Measurements from ENCODE around the gene MINK1.
A peak's percentile ranks its signal among the peaks of the same experiment; 100 is the strongest.
"Not testable (repeated sequence)": the region's sequence is repeated elsewhere in the genome, so short reads cannot be mapped to it uniquely, and the experiment has no call there.

The MINK1 gene

DNA sequence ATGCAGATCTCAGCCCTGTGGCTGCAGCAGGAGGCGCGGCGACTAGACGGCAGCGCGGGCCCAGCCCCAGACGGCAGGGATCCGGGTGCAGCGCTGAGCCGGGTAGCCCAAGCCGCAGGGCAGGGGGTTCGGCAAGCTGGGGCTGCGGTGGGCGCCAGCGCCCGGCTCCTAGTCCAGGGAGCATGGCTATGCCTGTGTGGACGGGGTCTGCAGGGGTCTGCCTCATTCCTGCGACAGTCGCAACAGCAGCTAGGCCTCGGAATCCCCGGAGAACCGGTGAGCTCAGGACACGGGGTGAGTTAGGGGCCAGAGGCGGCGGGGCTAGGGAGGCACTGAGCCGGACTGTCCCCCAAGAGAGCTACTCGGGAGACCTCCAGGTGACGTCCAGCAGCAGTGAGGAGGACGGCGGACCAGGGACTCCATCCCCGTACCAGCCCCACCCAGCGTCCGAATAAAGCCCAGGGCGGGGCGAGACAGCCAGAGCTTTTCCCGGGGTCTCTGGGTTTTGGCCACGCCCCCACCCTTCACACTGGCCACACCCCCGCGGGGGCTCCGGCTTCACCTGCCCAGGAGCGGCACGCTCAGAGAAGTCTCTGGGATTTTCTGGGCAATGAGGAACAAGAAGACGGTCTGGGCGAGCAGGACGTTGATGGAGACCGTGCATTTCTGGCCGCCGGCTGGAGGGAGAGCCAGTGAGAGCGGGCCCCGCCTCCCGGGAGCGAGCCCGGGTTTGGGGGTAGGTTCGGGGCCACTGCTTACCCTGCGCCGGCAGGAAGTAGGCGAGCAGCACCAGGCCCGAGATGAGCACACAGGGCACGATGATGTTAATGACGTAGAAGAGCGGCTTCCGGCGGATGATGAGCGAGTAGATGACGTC is 67.3 kb downstream of the MINK1 start:
- peak; percentile 89 for DNase-seq

DNA sequence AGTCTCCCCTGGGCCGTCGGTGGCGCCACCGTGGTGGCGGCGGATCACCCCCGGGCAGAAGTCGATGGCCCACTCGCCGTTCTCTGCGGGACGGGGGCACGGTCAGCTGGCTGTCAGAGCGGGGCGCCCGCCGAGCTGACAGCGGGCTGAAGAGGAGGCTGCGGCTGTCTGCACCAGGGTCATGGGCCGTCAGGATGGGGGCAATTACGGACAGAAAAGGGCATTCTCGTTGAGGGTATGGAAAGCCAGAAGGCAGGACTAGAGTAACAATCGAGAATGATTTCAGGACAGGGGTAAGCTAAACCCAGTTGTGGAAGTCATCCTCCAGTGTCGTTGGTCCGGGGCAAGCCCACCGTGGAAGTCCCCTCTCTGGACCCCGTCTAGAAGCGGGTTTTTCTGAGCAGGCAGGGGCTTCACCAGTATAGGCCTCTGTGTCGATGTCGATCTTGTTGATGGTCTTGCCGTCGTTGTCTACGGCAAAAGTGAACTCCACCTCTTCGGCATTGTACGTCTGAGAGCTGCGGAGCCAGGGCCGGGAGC is 68.0 kb downstream of the MINK1 start:
- no peak for DNase-seq

DNA sequence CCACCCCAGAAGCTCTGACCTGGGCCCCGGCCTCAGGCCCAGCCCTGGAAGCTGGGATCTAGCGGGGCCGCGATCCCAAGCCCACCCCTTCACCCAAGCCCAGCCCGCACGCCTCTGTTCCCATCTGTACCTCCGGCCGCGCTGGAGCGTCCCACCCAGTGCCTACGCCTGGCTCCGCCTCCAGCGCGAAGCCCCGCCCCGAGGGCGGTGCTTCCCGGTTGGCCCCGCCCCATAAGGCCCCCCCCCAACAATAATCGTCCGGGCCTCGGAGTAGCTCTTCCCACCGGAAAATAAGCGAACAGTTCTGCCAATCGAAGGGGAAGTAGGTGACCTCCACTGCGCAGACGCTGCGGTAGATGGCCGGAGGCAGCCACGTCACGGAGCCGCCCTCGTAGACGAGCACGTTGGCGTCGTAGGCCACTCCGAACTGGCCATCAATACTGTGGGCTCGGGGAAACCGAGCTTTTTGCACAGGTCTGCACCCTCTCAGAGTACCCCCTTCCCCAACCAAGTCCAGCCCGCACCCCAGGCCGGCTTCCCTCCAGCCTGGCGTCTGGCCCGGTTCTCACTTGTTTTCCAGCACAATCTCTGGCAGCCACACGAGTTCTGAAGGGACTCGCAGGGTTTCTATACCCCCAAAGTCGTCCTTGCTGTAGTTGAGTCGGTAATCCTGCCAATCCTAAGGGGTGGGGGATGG is 68.7 kb downstream of the MINK1 start:
- peak; percentile 71 for DNase-seq

DNA sequence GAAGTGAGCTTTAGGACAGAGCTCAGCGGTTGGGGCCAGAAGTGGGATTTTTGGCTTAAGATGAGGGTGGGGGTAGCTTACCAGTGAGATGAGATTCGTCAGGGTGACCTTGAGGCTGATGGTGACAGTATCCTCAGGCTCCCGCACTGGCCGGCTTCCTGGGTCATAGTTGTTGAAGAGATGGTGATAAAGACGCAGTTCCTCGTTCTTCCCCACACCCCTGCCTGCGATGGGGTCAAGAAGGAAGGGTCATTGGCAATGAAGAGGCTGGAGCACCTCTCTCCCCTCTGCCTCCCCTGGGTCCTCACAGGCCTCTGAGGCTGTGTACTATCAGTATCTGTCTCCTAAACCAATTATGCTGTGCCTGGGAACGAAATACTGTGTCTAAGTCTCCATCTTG is 69.4 kb downstream of the MINK1 start:
- DNase-seq: no peak

DNA sequence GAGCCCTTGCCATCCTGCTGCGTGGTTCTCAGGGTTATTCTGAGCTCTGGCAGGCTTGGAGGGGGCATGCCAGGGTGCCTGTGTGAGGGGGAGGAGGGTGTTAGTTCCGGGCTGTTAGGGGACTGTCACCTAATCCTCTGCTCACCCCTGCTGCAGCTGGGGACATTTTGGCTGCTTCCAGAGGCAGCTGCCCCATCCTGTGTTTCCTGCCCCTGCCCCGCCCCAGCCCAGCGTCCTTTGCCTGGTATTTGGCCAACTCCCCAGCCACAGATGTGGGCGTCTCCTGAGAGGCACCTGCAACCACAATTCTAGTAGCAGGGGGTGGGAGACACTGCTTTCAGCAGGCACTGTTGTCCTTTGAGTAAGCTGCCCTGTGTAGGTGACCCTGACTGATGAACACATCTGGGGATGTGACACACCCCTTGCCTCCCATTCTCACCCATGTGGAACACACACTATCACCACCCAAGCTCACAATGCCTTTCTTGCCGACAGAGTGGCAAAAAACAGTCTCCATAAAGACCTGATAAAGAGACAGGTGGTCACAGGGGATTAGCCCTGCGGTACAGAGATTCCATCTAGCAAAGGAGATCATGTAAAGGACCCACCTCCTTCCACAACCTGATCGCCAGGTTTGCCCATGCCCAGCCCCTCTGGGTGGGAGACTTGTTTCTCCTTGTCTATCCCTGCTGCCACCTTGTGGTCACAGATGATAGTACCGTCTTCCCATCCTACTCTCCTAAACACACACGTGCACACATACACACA is 70.1 kb downstream of the MINK1 start, which contains the start of gene CHRNE:
Gene CHRNE, minus strand, starts transcription at position 48 of the 768 bp plus-strand sequence. Its CDS starts 35 bp downstream, at position 13.
- DNase-seq: peak; percentile 80

DNA sequence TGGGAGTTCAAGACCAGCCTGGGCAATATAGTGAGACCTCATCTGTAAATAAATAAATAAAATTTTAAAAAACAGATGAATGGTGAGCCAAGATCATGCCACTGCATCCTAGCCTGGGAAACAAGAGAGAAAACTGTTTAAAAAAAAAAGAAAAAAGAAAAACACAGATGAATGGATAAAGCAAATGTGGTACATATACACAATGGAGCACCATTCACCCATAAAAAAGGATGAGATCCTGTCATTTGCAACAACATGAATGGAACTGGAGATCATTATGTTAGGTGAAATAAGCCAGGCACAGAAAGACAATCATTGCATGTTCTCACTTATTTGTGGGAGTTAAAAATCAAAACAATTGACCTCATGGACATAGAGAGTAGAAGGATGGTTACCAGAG is 73.5 kb downstream of the MINK1 start:
- not testable (repeated sequence) for DNase-seq

DNA sequence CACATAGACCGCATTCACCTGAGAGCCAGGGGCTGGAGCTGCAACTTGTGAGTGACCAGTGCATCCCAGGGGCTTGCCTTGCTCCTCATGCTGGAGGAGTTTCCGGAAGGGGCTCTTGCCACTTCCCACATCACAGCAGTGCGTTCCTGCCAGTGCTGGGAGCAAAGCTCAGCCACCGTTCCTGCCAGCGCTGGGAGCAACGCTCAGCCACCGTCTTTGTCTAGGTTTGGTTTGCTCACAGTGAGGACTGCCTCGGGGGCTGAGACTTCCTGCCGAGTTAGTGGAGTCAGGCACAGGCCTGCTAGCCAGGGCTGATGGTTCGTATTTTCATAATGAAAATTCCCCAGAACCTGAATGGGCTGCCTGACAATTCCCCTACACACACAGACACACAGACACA is 75.2 kb downstream of the MINK1 start:
- DNase-seq: no peak

DNA sequence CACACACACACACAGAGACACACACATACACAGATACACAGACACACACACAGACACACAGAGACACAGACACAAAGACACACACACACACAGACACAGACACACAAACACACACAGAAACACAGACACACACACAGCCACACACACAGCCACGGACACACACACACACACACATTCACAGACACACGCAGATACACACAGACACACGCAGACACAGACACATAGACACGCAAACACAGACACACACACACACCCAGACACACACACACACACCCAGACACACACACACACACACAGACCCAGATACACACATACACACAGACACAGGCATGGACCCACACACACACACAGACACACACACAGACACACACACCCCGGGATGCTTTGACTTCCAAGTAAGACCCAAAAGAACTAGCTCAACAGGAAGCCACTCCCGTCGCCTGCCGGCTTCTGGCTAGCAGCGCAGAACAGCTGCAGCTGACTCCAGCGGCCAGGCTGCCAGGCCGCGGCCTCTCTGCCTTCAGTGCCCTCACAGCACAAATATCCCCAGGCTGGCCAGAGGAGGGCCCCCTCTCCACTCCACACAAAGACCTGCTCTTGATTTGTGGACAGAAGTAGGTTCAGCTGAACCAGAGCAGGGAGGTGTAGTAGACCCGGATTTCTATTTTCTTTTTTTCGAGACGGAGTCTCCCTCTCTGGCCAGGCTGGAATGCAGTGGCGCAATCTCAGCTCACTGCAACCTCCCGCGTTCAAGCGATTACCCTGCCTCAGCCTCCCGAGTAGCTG is 75.8 kb downstream of the MINK1 start:
- DNase-seq: peak; percentile 84

DNA sequence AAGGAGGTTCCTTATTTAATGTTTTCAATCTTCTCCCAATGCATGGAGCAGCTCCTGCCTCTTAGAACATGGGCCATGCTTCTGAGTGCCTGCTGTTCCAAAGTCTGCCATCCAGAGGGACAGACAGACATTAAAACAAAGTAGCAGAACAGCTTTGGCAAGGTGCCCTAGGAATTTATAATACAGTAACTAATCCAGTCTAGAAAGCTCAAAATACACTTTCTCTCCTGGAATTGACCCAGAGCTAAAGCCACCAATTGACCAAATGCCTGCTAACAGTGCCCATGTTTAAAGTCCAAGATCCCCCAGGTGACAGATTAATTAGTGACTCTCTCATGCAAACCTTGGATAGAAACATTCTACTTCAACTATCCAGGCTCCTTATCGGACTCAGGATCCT is 80.9 kb downstream of the MINK1 start:
- no peak for DNase-seq

DNA sequence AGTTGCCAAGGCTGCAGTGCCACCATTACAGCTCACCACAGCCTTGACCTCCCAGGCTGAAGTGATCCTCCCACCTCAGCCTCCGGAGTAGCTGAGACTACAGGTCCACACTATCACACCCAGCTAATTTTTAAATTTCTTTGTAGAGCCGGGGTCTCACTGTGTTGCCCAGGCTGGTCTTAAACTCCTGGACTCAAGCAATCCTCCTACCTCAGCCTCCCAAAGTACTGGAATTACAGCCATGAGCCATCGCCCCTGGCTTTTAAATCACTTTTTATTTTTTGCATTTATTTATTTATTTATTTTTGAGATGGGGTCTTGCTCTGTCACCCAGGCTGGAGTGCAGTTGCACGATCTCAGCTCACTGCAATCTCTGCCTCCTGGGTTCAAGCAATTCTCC is 81.4 kb downstream of the MINK1 start:
- DNase-seq: not testable (repeated sequence)

DNA sequence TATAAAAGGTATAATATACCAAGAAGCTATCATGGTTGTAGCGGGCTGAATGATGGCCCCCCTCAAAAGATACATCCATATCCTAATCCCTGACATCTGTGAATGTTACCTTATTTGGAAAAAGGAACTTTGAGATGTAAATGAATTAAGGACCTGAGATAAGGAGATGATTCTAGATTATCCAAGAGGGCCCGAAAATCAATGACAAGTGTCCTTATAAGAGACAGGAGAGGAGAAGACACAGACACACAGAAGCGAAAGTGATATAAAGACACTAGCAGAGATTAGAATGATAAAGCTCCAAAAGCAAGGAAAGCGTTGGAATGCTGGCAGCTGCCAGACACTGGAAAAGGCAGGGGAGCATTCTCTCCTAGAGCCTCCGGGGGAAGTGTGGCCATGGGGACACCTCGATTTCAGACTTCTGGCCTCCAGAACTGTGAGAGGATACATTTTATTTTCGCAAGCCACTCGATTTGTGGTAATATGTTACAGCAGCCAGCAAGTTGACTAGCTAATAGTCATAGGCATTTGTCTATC is 86.4 kb downstream of the MINK1 start:
- DNase-seq: no peak

DNA sequence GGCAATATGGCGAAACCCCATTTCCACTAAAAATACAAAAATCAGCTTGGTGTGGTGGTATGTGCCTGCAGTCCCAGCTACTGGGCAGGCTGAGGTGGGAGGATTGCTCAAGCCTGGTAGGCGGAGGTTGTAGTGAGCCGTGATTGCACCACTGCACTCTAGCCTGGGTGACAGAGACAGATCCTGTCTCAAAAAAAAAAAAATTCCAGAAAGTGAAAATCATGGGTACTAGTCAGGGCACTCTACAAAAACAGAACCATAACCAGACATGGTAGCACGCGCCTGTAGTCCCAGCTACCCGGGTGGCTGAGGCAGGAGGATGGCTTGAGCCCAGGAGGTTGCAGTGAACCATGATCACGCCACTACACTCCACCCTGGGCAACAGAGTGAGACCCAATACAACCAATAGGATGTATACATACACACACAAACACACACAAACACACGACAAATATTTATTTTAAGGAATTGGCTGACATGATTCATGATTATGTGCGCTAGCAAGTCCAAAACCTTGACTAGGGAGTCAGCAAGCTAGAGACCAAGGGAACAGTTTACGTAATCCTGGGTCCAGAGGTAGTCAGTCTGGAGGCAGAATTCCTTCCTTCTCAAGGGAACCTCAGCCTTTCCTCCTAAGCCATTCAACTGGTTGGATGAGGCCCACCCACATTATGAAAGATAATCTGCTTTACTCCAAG is 87.4 kb downstream of the MINK1 start:
- DNase-seq: peak; percentile 38

DNA sequence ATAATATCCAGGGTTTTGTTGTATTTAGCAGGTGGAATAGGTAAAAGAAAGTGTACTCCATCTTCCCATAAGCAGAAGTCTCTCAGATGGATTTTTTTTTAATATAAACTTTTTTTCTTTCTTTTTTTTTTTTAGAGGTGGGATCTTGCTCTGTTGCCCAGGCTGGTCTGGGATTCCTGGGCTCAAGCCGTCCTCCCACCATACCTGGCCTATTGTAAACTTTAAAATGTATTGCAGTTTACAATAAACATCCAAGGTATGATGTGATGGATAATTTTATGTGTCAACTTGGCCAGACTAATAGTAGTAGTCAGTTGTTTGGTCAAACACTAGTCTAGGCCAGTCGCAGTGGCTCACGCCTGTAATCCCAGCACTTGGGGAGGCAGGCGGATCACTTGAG is 88.2 kb downstream of the MINK1 start:
- no peak for DNase-seq

DNA sequence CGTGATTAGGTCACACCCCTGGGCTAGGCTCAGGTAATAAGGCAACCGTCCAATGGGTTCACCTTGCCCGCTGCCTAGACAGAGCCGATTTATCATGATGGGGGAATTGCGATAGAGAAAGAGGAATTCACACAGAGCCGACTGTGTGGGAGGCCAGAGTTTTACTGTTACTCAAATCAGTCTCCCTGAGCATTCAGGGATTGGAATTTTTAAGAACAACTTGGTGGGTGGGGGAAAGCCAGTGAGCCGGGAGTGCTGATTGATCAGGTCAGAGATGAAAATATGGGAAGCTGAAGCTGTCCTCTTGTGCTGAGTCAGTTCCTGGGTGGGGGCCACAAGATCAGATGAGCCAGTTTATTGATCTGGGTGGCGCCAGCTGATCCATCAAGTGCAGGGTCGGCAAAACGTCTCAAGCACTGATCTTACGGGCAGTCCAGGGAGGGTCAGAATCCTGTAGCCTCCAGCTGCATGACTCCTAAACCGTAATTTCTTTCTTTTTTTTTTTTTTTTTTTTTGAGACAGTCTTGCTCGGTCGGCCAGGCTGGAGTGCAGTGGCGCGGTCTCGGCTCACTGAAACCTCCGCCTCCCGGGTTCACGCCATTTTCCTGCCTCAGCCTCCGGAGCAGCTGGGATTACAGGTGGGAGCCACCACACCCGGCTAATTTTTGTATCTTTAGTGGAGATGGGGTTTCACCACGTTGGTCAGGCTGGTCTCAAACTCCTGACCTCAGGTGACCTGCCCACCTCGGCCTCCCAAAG is 93.6 kb downstream of the MINK1 start:
- not testable (repeated sequence) for DNase-seq

DNA sequence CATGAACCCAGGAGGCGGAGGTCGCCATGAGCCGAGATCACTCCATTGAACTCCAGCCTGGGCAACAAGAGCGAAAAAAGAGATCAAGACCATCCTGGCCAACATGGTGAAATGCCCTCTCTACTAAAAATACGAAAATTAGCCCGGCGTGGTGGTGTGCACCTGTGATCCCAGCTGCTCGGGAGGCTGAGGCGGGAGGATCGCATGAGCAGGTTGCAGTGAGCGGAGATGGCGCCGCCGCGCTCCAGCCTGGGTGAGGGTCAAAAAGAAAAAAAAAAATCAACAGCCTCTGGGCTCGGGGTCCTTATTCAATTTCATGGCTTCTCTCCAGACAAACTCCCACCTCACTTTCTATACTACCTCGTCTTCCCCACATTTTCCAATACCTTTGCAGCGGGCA is 95.7 kb downstream of the MINK1 start:
- DNase-seq: no peak

DNA sequence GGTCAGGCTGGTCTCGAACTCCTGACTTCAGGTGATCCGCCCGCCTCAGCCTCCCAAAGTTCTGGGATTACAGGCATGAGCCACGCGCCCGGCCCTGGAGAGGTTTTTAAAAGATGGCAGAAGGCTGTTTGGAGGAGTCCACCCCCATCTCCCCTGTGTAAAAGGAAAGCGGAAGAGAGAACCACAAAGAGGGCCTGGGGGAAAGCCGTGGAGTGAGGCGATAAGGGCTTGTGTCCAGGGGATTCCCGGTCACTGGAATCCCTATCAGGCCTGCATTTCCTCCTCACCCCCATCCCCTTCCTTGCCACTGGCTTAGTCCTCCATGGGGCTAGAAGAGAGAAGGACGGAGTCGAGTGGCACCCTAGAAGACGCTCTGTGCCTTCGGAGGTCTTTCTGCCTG is 98.8 kb downstream of the MINK1 start, which contains the start of gene GP1BA:
Gene GP1BA, plus strand, starts transcription at position 315 of the 400 bp plus-strand sequence. CDS start 328 bp downstream, outside the sequence.
- DNase-seq: no peak

DNA sequence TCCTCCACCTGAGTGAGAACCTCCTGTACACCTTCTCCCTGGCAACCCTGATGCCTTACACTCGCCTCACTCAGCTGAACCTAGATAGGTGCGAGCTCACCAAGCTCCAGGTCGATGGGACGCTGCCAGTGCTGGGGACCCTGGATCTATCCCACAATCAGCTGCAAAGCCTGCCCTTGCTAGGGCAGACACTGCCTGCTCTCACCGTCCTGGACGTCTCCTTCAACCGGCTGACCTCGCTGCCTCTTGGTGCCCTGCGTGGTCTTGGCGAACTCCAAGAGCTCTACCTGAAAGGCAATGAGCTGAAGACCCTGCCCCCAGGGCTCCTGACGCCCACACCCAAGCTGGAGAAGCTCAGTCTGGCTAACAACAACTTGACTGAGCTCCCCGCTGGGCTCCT is 99.6 kb downstream of the MINK1 start:
- no peak for DNase-seq

DNA sequence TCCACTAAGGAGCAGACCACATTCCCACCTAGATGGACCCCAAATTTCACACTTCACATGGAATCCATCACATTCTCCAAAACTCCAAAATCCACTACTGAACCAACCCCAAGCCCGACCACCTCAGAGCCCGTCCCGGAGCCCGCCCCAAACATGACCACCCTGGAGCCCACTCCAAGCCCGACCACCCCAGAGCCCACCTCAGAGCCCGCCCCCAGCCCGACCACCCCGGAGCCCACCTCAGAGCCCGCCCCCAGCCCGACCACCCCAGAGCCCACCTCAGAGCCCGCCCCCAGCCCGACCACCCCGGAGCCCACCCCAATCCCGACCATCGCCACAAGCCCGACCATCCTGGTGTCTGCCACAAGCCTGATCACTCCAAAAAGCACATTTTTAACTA is 100.5 kb downstream of the MINK1 start:
- DNase-seq: no peak

DNA sequence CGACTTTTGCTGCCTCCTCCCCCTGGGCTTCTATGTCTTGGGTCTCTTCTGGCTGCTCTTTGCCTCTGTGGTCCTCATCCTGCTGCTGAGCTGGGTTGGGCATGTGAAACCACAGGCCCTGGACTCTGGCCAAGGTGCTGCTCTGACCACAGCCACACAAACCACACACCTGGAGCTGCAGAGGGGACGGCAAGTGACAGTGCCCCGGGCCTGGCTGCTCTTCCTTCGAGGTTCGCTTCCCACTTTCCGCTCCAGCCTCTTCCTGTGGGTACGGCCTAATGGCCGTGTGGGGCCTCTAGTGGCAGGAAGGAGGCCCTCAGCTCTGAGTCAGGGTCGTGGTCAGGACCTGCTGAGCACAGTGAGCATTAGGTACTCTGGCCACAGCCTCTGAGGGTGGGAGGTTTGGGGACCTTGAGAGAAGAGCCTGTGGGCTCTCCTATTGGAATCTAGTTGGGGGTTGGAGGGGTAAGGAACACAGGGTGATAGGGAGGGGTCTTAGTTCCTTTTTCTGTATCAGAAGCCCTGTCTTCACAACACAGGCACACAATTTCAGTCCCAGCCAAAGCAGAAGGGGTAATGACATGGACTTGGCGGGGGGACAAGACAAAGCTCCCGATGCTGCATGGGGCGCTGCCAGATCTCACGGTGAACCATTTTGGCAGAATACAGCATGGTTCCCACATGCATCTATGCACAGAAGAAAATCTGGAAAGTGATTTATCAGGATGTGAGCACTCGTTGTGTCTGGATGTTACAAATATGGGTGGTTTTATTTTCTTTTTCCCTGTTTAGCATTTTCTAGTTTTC is 101.2 kb downstream of the MINK1 start:
- DNase-seq: no peak

DNA sequence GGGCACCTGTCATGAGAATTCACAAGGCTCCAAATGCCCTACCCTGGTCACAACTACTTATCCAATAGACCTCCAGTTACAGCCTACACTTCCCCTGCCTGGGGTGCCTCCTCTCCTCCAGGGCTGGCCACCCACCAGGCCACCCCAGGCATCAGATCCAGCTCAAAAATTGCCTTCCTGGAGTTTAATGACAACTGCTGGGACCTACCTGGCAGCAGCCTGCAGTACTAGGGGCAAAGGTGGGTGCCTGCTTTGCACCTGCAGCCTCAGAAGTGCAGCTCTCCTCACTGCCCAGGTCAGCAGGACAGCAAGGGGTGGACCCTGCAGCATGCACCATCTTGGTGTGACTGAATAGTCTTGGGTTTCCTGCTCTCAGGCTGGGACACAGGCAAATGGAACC is 102.5 kb downstream of the MINK1 start:
- no peak for DNase-seq
